CD4-positive, alpha-beta T cell (primary cell): Measurements from ENCODE around the gene CFAP61. TPM values are rescaled to one million over a fixed set of nuclear protein-coding genes. Genes with fewer than 3 reads are reported as not detected.
A peak's percentile ranks its signal among the peaks of the same experiment; 100 is the strongest.

Experiments
- ATAC-seq: fragments of 200-7000 bp; cut with Tn5 transposase; one replicate; pipeline ENCODE4 v1.10.0; 2022; ENCODE audit warnings: mild to moderate bottlenecking; ENCODE audit not compliant: poor library complexity
- CTCF ChIA-PET: fragments of 350-600 bp; sonication (Branson Sonifier 250); formaldehyde crosslinking; loops from one replicate; lab custom pipeline; 2021; ENCODE audit warnings: antibody characterized with exemption, inconsistent platforms; lab: Charles Lee
- POLR2A ChIA-PET: fragments of 350-600 bp; sonication (Branson Sonifier 250); formaldehyde crosslinking; loops from one replicate; lab custom pipeline; 2021; ENCODE audit warnings: antibody characterized with exemption, inconsistent platforms; lab: Charles Lee
- DNase-seq, 14 experiments: peaks; one replicate each; pipeline ENCODE4 v3.0.0-alpha.2; 2013 to 2020; ENCODE audit warnings: mixed read lengths in 2 of 14
- H3K27ac ChIP-seq, 2 donors: one replicate each; pipeline versions ENCODE4 v1.5.1 to v1.7.0; 2013; ENCODE audit warnings: low read length in 2 of 2, low read depth in 1 of 2, mild to moderate bottlenecking in 1 of 2
- H3K27me3 ChIP-seq, 2 experiments: 1 replicate in 1 of 2; 2 replicates in 1 of 2; pipeline versions ENCODE4 v1.6.1 to v1.7.0; 2013; ENCODE audit warnings: low read length in 2 of 2, control low read depth in 1 of 2, mild to moderate bottlenecking in 1 of 2, moderate library complexity in 1 of 2; ENCODE audit not compliant: insufficient read depth in 2 of 2, control insufficient read depth in 1 of 2
- H3K36me3 ChIP-seq: one replicate; pipeline ENCODE4 v1.6.1; 2013; ENCODE audit warnings: low read length, control low read depth; ENCODE audit not compliant: insufficient read depth
- H3K4me1 ChIP-seq: one replicate; pipeline ENCODE4 v1.6.1; 2013; ENCODE audit warnings: low read length, control low read depth; ENCODE audit not compliant: insufficient read depth
- H3K4me3 ChIP-seq: one replicate; pipeline ENCODE4 v1.5.1; 2013; ENCODE audit warnings: mild to moderate bottlenecking, low read length, moderate library complexity
- H3K9me3 ChIP-seq, 2 experiments: 1 replicate in 1 of 2; 2 replicates in 1 of 2; pipeline versions ENCODE4 v1.6.1 to v1.7.0; 2013; ENCODE audit warnings: low read length in 2 of 2, mild to moderate bottlenecking in 2 of 2, control low read depth in 1 of 2, moderate library complexity in 1 of 2; ENCODE audit not compliant: control insufficient read depth in 1 of 2, insufficient read depth in 1 of 2
- H3K27ac Mint-ChIP-seq: one replicate; pipeline ENCODE4 v1.8.0; 2020; ENCODE audit warnings: mixed read lengths
- H3K27me3 Mint-ChIP-seq: one replicate; pipeline ENCODE4 v1.8.0; 2021; ENCODE audit warnings: mixed read lengths
- H3K36me3 Mint-ChIP-seq: one replicate; pipeline ENCODE4 v1.8.0; 2021; ENCODE audit warnings: low read depth, mixed read lengths
- H3K4me1 Mint-ChIP-seq: one replicate; pipeline ENCODE4 v1.8.0; 2021; ENCODE audit warnings: low read depth, mixed read lengths
- H3K4me3 Mint-ChIP-seq: one replicate; pipeline ENCODE4 v1.8.0; 2020; ENCODE audit warnings: mild to moderate bottlenecking, mixed read lengths
- H3K9me3 Mint-ChIP-seq: one replicate; pipeline ENCODE4 v1.8.0; 2020; ENCODE audit warnings: mixed read lengths
- intact Hi-C, 2 experiments: fragments of 100-400 bp; cut with DNase I in 1 of 2; cut with micrococcal nuclease in 1 of 2; formaldehyde crosslinking; loops; one replicate each; pipeline versions ENCODE4 v1.15.1 to v1.9.0; 2023 to 2025; cut with DNase I, micrococcal nuclease
- total RNA-seq, 174 experiments: library from RNA in 2 of 174; stranded (reverse) in 2 of 174; gene quantifications; one replicate each; pipeline ENCODE4 v1.2.3 and lab custom pipeline; 2021 to 2026
- TF ChIP-seq, protein P1 (sequence below): fragments of 200-600 bp; IDR thresholded peaks from one replicate; pipeline ENCODE4 v1.8.0; 2022; ENCODE audit warnings: antibody characterized with exemption, mild to moderate bottlenecking

Gene CFAP61
- total RNA-seq, 2 experiments from 2014 or later: not detected

DNA sequence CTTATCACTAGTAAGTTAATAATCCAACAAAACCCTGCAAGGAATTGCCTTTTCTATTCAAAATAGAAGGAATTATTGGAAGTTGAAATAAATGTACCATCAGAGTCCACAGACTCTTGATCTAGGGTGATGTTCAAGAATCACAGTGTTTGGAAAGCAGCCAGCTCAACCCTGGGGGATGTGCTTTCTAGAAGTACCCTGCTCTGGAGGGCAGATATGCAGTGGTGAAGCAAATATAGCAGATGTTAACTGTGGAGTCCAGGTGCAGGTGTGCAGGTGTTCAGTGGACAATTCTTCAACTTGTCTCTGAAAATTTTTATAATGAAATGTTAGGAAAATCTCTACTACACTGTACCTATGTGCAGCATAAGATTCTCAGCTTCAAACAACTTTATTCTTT is 306.5 kb downstream of the CFAP61 start:
- Histone ChIP-seq H3K9me3 (no peaks in the 10 kb centered on the region), H3K36me3 (no peaks in the 10 kb centered on the region), H3K4me3 (no peak overlapping the region), H3K27ac (no peak overlapping the region), H3K27me3 (peaks cover 14 to 25% of the 10 kb centered on the region in 2 experiments), H3K4me1 (peaks cover 7% of the 10 kb centered on the region)
- Mint-ChIP-seq H3K27me3 (peaks cover 62% of the 10 kb centered on the region), H3K9me3 (no peaks in the 10 kb centered on the region), H3K36me3 (no peaks in the 10 kb centered on the region), H3K4me3 (no peak overlapping the region), H3K27ac (no peak overlapping the region), H3K4me1 (peaks cover 21% of the 10 kb centered on the region)
- ATAC-seq (no peak), DNase-seq (no peak)
- ChIA-PET POLR2A (no interaction called here), CTCF (no interaction called here)
- TF ChIP-seq, protein P1, sequence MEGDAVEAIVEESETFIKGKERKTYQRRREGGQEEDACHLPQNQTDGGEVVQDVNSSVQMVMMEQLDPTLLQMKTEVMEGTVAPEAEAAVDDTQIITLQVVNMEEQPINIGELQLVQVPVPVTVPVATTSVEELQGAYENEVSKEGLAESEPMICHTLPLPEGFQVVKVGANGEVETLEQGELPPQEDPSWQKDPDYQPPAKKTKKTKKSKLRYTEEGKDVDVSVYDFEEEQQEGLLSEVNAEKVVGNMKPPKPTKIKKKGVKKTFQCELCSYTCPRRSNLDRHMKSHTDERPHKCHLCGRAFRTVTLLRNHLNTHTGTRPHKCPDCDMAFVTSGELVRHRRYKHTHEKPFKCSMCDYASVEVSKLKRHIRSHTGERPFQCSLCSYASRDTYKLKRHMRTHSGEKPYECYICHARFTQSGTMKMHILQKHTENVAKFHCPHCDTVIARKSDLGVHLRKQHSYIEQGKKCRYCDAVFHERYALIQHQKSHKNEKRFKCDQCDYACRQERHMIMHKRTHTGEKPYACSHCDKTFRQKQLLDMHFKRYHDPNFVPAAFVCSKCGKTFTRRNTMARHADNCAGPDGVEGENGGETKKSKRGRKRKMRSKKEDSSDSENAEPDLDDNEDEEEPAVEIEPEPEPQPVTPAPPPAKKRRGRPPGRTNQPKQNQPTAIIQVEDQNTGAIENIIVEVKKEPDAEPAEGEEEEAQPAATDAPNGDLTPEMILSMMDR: no peak
- intact Hi-C loops: no loop called here

DNA sequence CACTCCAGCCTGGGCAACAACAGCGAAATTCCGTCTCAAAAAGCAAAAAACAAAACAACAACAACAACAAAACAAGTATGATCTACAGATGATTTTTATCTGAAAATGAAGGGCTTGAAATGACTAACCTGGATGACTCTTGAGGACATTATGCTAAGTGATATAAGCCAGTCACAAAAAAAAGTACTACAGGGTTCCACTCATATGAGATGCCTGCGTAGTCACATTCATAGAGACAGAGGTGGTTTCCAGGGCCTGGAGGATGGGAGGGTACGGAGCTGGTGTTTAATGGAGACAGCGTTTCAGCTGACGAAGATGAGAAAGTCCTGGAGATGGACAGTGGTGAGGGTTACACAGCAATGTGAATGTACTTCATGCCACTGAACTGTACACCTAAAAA is 307.3 kb downstream of the CFAP61 start:
- Mint-ChIP-seq H3K27ac (no peak overlapping the region), H3K4me3 (no peak overlapping the region), H3K9me3 (no peaks in the 10 kb centered on the region), H3K27me3 (peaks cover 58% of the 10 kb centered on the region), H3K36me3 (no peaks in the 10 kb centered on the region), H3K4me1 (peaks cover 21% of the 10 kb centered on the region)
- Histone ChIP-seq H3K4me1 (peaks cover 7% of the 10 kb centered on the region), H3K9me3 (peaks cover 0 to 2% of the 10 kb centered on the region in 2 experiments), H3K36me3 (no peaks in the 10 kb centered on the region), H3K27ac (no peak overlapping the region), H3K4me3 (no peak overlapping the region), H3K27me3 (peaks cover 21 to 33% of the 10 kb centered on the region in 2 experiments)
- POLR2A ChIA-PET: no interaction called here
- intact Hi-C loops: loop anchor here in 1 of 2 experiments (5.0 kb wide), 1 partner anchor 208 kb away; no protein-coding TSS in a partner anchor
- no peak for ATAC-seq
- TF ChIP-seq, protein P1: no peak
- DNase-seq: no peak
- CTCF ChIA-PET: no interaction called here

DNA sequence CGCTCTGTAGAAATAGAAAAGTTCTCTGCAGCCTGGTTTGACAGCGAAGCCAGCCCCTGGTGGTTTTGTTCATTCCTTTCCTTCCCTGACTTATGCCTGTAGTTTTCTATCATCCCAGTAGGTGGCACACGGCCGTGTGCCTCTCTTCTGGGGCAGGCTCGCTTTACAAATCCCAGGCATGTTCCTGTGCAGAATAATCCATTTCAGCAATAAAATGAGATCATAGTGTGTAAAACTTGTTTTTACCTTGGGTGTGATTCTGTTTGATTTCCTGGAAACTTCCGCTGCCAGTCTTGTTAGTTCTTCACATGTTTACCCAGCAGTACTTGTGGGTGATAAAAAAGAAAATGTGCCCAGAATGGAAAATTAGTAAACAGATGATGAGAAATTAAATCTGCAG is 308.1 kb downstream of the CFAP61 start:
- intact Hi-C loops: loop anchor here in 1 of 2 experiments (5.0 kb wide), 1 partner anchor 207 kb away; no protein-coding TSS in a partner anchor
- peaks cover 25 to 41% of the 10 kb centered on the region in 2 experiments for H3K27me3 ChIP-seq
- H3K4me3 Mint-ChIP-seq: no peak overlapping the region

More for the DNA sequence above, 308.1 kb downstream of the CFAP61 start:
- Histone ChIP-seq H3K27ac (no peak overlapping the region), H3K9me3 (peaks cover 0 to 9% of the 10 kb centered on the region in 2 experiments), H3K36me3 (no peaks in the 10 kb centered on the region), H3K4me1 (peaks cover 7% of the 10 kb centered on the region), H3K4me3 (no peak overlapping the region)
- Mint-ChIP-seq H3K4me1 (peaks cover 21% of the 10 kb centered on the region), H3K9me3 (no peaks in the 10 kb centered on the region), H3K36me3 (no peaks in the 10 kb centered on the region), H3K27me3 (peaks cover 60% of the 10 kb centered on the region), H3K27ac (no peak overlapping the region)
- peak in 5 of 14 experiments; percentile 3 to 50 (median 39) for DNase-seq
- CTCF ChIA-PET: no interaction called here
- ATAC-seq: no peak
- POLR2A ChIA-PET: no interaction called here
- TF ChIP-seq, protein P1: peak; percentile 40
